Measurements from ENCODE around the gene PTPN7.
"Not testable (repeated sequence)": the region's sequence is repeated elsewhere in the genome, so short reads cannot be mapped to it uniquely, and the experiment has no call there.

The PTPN7 gene

GRCh38 chr1:202111589-202111988 lies 48.8 kb downstream of the PTPN7 start:
- not testable (repeated sequence) for DNase-seq (ENCODE audit: extremely low read depth in 1 of 2, low read depth in 1 of 2)

GRCh38 chr1:202110977-202111376 lies 49.4 kb downstream of the PTPN7 start:
- DNase-seq (ENCODE audit: extremely low read depth in 1 of 2, low read depth in 1 of 2) = no peak

- no peak for DNase-seq (ENCODE audit: extremely low read depth in 1 of 2, low read depth in 1 of 2)
Observed at GRCh38 chr1:202107801-202108731, 52.3 kb downstream of the PTPN7 start.

GRCh38 chr1:202107321-202107761 lies 53.1 kb downstream of the PTPN7 start:
- DNase-seq (ENCODE audit: extremely low read depth in 1 of 2, low read depth in 1 of 2) = no peak

GRCh38 chr1:202106340-202107254 lies 53.8 kb downstream of the PTPN7 start:
- no peak for DNase-seq (ENCODE audit: extremely low read depth in 1 of 2, low read depth in 1 of 2)

GRCh38 chr1:202105571-202106339 lies 54.6 kb downstream of the PTPN7 start:
- no peak for DNase-seq (ENCODE audit: extremely low read depth in 1 of 2, low read depth in 1 of 2)

GRCh38 chr1:202104073-202104472 lies 56.3 kb downstream of the PTPN7 start:
- no peak for DNase-seq (ENCODE audit: extremely low read depth in 1 of 2, low read depth in 1 of 2)

GRCh38 chr1:202101184-202101583 lies 59.2 kb downstream of the PTPN7 start:
- DNase-seq (ENCODE audit: extremely low read depth in 1 of 2, low read depth in 1 of 2) = no peak

Data from stimulated activated CD8-positive, alpha-beta memory T cell treated with anti-CD3 and anti-CD28 coated beads, Interleukin-7, amount 100 ng/mL, for 48 hours (primary cell).